Activated CD8-positive, alpha-beta memory T cell treated with anti-CD3 and anti-CD28 coated beads, Interleukin-2, amount 50 U/mL, for 24 hours (primary cell): ENCODE results near the gene C9orf152.
A peak's percentile ranks its signal among the peaks of the same experiment; 100 is the strongest.
"Not testable (repeated sequence)": the region's sequence is repeated elsewhere in the genome, so short reads cannot be mapped to it uniquely, and the experiment has no call there.

ENCODE experiments used
- DNase-seq: peaks from one replicate; pipeline ENCODE4 v3.0.0-alpha.2; 2020; ENCODE audit errors: extremely low read depth

Gene C9orf152

GRCh38 chr9:110208031-110208430, at the start of gene C9orf152:
Gene C9orf152, minus strand, starts transcription at chr9:110208159. Its CDS starts 580 bp downstream, at chr9:110207579.
- DNase-seq, result no peak

- DNase-seq, result no peak
Measured at GRCh38 chr9:110257097-110257841, 49.3 kb upstream of the C9orf152 start.

- peak; percentile 69 for DNase-seq
Measured at GRCh38 chr9:110256380-110257096, 48.6 kb upstream of the C9orf152 start, which contains the start of gene TXN. Gene TXN, minus strand, starts transcription at chr9:110256507. Its CDS starts 72 bp downstream, at chr9:110256435.

- peak; percentile 12 for DNase-seq
Measured at GRCh38 chr9:110255463-110256379, 47.8 kb upstream of the C9orf152 start.

- DNase-seq, result no peak
Measured at GRCh38 chr9:110255034-110255462, 47.1 kb upstream of the C9orf152 start.

GRCh38 chr9:110254500-110254899, 46.5 kb upstream of the C9orf152 start:
- DNase-seq, result no peak

GRCh38 chr9:110252509-110253139, 44.7 kb upstream of the C9orf152 start:
- DNase-seq, result no peak

GRCh38 chr9:110251770-110252169, 43.8 kb upstream of the C9orf152 start:
- not testable (repeated sequence) for DNase-seq

- no peak for DNase-seq
Measured at GRCh38 chr9:110251212-110251611, 43.3 kb upstream of the C9orf152 start.

- no peak for DNase-seq
Measured at GRCh38 chr9:110249603-110250002, 41.6 kb upstream of the C9orf152 start.

- DNase-seq, result no peak
Measured at GRCh38 chr9:110248361-110248760, 40.4 kb upstream of the C9orf152 start.

- no peak for DNase-seq
Measured at GRCh38 chr9:110246214-110246613, 38.3 kb upstream of the C9orf152 start.

- no peak for DNase-seq
Measured at GRCh38 chr9:110244616-110245015, 36.7 kb upstream of the C9orf152 start.

GRCh38 chr9:110241858-110242321, 33.9 kb upstream of the C9orf152 start:
- no peak for DNase-seq

- DNase-seq, result no peak
Measured at GRCh38 chr9:110241260-110241857, 33.4 kb upstream of the C9orf152 start.

GRCh38 chr9:110240198-110240597, 32.2 kb upstream of the C9orf152 start:
- DNase-seq, result no peak

- DNase-seq, result no peak
Measured at GRCh38 chr9:110228321-110228720, 20.4 kb upstream of the C9orf152 start.

GRCh38 chr9:110224583-110224982, 16.6 kb upstream of the C9orf152 start:
- no peak for DNase-seq

GRCh38 chr9:110220809-110221208, 12.8 kb upstream of the C9orf152 start:
- no peak for DNase-seq

GRCh38 chr9:110217656-110218099, 9.7 kb upstream of the C9orf152 start:
- DNase-seq, result no peak
